ENCODE results near the gene RAMP2.

DNA sequence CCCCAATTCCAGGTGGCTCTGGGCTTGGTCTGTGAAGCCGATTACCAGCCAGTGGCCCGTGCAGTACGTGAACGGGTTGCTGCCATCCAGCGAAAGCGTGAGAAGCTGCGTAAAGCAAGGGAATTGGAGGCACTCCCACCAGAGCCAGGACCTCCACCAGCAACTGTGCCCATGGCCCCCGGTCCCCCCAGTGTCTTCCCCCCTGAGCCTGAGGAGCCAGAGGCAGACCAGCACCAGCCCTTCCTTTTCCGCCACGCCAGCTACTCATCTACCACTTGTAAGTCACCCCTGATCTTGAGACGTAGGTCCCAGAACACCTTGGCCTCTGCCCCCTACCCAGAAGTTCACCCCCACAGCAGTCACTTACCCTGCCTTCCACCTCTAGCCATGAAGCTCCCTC lies 26.2 kb downstream of the RAMP2 start:
- TF ChIP-seq, protein P1, sequence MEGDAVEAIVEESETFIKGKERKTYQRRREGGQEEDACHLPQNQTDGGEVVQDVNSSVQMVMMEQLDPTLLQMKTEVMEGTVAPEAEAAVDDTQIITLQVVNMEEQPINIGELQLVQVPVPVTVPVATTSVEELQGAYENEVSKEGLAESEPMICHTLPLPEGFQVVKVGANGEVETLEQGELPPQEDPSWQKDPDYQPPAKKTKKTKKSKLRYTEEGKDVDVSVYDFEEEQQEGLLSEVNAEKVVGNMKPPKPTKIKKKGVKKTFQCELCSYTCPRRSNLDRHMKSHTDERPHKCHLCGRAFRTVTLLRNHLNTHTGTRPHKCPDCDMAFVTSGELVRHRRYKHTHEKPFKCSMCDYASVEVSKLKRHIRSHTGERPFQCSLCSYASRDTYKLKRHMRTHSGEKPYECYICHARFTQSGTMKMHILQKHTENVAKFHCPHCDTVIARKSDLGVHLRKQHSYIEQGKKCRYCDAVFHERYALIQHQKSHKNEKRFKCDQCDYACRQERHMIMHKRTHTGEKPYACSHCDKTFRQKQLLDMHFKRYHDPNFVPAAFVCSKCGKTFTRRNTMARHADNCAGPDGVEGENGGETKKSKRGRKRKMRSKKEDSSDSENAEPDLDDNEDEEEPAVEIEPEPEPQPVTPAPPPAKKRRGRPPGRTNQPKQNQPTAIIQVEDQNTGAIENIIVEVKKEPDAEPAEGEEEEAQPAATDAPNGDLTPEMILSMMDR (optimal IDR thresholded peaks at IDR 0.05 in 1 of 3, IDR thresholded peaks at IDR 0.05 in 1 of 3, conservative IDR thresholded peaks at IDR 0.05 in 1 of 3; ENCODE audit: extremely low read depth in 1 of 3, insufficient read depth in 2 of 3, low read length in 3 of 3): no peak
- TF ChIP-seq EZH2 (IDR thresholded peaks at IDR 0.05; ENCODE audit: low read length): no peak
